SK-N-SH (cell line): ENCODE measurements around the gene COL15A1. TPM values are rescaled to one million over a fixed set of nuclear protein-coding genes. Genes with fewer than 3 reads are reported as not detected.

Source experiments
- CTCF ChIA-PET: fragments of 300-600, 350-600 bp; formaldehyde crosslinking; extraction: SDS; loops from one replicate; lab custom pipeline; 2021; lab: Yijun Ruan, JAX
- POLR2A ChIA-PET: fragments of 350-600 bp; sonication (Branson Sonifier 250); formaldehyde crosslinking; extraction: SDS; loops from one replicate; lab custom pipeline; 2020; ENCODE audit warnings: antibody characterized with exemption, inconsistent platforms; lab: Yijun Ruan, JAX
- DNase-seq: peaks from one replicate; pipeline ENCODE4 v3.0.0; 2012
- H2AFZ ChIP-seq: fragments of 200-600 bp; sonication (generic); 2 replicates; pipeline ENCODE4 v1.8.1; 2016; ENCODE audit warnings: antibody characterized with exemption, mild to moderate bottlenecking, low read depth
- H3F3A ChIP-seq: fragments of 200-600 bp; sonication (generic); replicated peaks from 2 replicates; pipeline ENCODE3; 2016; ENCODE audit warnings: antibody characterized with exemption, mild to moderate bottlenecking; ENCODE audit not compliant: insufficient read depth
- H3K27ac ChIP-seq, 2 experiments: fragments of 200-500 bp in 1 of 2; fragments of 200-600 bp in 1 of 2; sonication (Bioruptor generic) in 1 of 2; sonication (generic), shearing (Covaris generic) in 1 of 2; 2 replicates each; pipeline versions ENCODE4 v1.5.1 to v1.6.1; 2014 to 2016; ENCODE audit warnings: low read depth in 2 of 2, inconsistent platforms in 1 of 2, low read length in 1 of 2, mild to moderate bottlenecking in 1 of 2, mixed read lengths in 1 of 2
- H3K27me3 ChIP-seq: fragments of 200-600 bp; sonication (generic), shearing (Covaris generic); 2 replicates; pipeline ENCODE4 v1.6.1; 2016; ENCODE audit warnings: mixed run types; ENCODE audit not compliant: insufficient read depth
- H3K36me3 ChIP-seq, 2 experiments: fragments of 200-500 bp in 1 of 2; fragments of 200-600 bp in 1 of 2; sonication (Bioruptor generic) in 1 of 2; sonication (generic) in 1 of 2; replicated peaks in 1 of 2; 2 replicates each; pipeline versions ENCODE3 to v1.5.1; 2014 to 2016; ENCODE audit warnings: low read length in 1 of 2, mild to moderate bottlenecking in 1 of 2; ENCODE audit not compliant: insufficient read depth in 2 of 2, control insufficient read depth in 1 of 2
- H3K4me1 ChIP-seq, 2 experiments: fragments of 200-500 bp in 1 of 2; fragments of 200-600 bp in 1 of 2; sonication (Bioruptor generic) in 1 of 2; sonication (generic), shearing (Covaris generic) in 1 of 2; 2 replicates each; pipeline versions ENCODE4 v1.5.1 to v1.6.1; 2014 to 2016; ENCODE audit warnings: low read depth in 1 of 2, low read length in 1 of 2, mixed run types in 1 of 2; ENCODE audit not compliant: insufficient read depth in 2 of 2, control insufficient read depth in 1 of 2
- H3K4me2 ChIP-seq: fragments of 200-600 bp; sonication (generic), shearing (Covaris generic); 2 replicates; pipeline ENCODE4 v1.6.1; 2017; ENCODE audit warnings: mixed run types
- H3K4me3 ChIP-seq, 2 experiments: fragments of 200-500 bp in 1 of 2; fragments of 200-600 bp in 1 of 2; sonication (Bioruptor generic) in 1 of 2; sonication (generic), shearing (Covaris generic) in 1 of 2; 2 replicates each; pipeline versions ENCODE4 v1.5.1 to v1.8.1; 2014 to 2016; ENCODE audit warnings: low read depth in 2 of 2, inconsistent platforms in 1 of 2, low read length in 1 of 2, mild to moderate bottlenecking in 1 of 2, mixed read lengths in 1 of 2, moderate library complexity in 1 of 2
- H3K79me2 ChIP-seq: fragments of 200-600 bp; sonication (generic); 2 replicates; pipeline ENCODE4 v1.8.1; 2017; ENCODE audit warnings: mild to moderate bottlenecking; ENCODE audit not compliant: insufficient read depth
- H3K9ac ChIP-seq: fragments of 200-600 bp; sonication (generic); 2 replicates; pipeline ENCODE4 v1.6.1; 2017; ENCODE audit warnings: mixed run types
- H3K9me2 ChIP-seq: fragments of 200-600 bp; sonication (generic); 2 replicates; pipeline ENCODE4 v1.6.1; 2017; ENCODE audit warnings: mixed run types
- H3K9me3 ChIP-seq: fragments of 200-600 bp; sonication (generic); 2 replicates; pipeline ENCODE4 v1.6.1; 2017; ENCODE audit warnings: mixed run types, mild to moderate bottlenecking, moderate library complexity
- H4K20me1 ChIP-seq: fragments of 200-600 bp; sonication (generic); 2 replicates; pipeline ENCODE4 v1.6.1; 2017; ENCODE audit warnings: mild to moderate bottlenecking, mixed run types; ENCODE audit not compliant: insufficient read depth
- EP300 ChIP-seq, 2 experiments: IDR thresholded peaks; 2 replicates each; pipeline versions ENCODE4 v1.4.0 to v1.6.1; 2012; ENCODE audit warnings: borderline replicate concordance in 1 of 2, low read depth in 1 of 2, low read length in 1 of 2
- FOSL2 ChIP-seq: IDR thresholded peaks from 2 replicates; pipeline ENCODE4 v1.4.0; 2012; ENCODE audit warnings: low read depth, mild to moderate bottlenecking, moderate library complexity, borderline replicate concordance
- FOXJ3 ChIP-seq: sonication (generic); formaldehyde crosslinking; IDR thresholded peaks from 2 replicates; pipeline ENCODE4 v1.5.1; 2020; ENCODE audit warnings: mild to moderate bottlenecking, missing genetic modification reagents
- FOXM1 ChIP-seq: IDR thresholded peaks from 2 replicates; pipeline ENCODE4 v1.4.0; 2012; ENCODE audit warnings: low read depth, mild to moderate bottlenecking
- GABPA ChIP-seq: IDR thresholded peaks from 2 replicates; pipeline ENCODE4 v1.4.0; 2012; ENCODE audit warnings: low read depth, mild to moderate bottlenecking
- JUND ChIP-seq: IDR thresholded peaks from 2 replicates; pipeline ENCODE4 v1.4.0; 2012
- NFIC ChIP-seq: IDR thresholded peaks from 2 replicates; pipeline ENCODE4 v1.4.0; 2012; ENCODE audit warnings: borderline replicate concordance
- NRF1 ChIP-seq: IDR thresholded peaks from 2 replicates; pipeline ENCODE4 v1.6.1; 2012; ENCODE audit warnings: low read depth, mild to moderate bottlenecking, low read length
- POLR2AphosphoS5 ChIP-seq: IDR thresholded peaks from 2 replicates; pipeline ENCODE4 v1.6.1; 2012; ENCODE audit warnings: low read depth, low read length
- RXRA ChIP-seq: IDR thresholded peaks from 2 replicates; pipeline ENCODE4 v1.4.0; 2012; ENCODE audit warnings: low read depth, mild to moderate bottlenecking, borderline replicate concordance
- SIN3A ChIP-seq: IDR thresholded peaks from 2 replicates; pipeline ENCODE4 v1.6.1; 2012; ENCODE audit warnings: low read depth, mild to moderate bottlenecking, low read length, moderate library complexity, borderline replicate concordance
- TCF12 ChIP-seq: IDR thresholded peaks from 2 replicates; pipeline ENCODE4 v1.4.0; 2012
- YY1 ChIP-seq: IDR thresholded peaks from 2 replicates; pipeline ENCODE4 v1.4.0; 2012; ENCODE audit warnings: low read depth, mild to moderate bottlenecking
- WGBS: methylation state at CpG from one replicate; pipeline ENCODE4 v1.1.6; 2017; ENCODE audit warnings: low lambda C conversion rate; 5-methylcytosine and 5-hydroxymethylcytosine counted together
- polyA plus RNA-seq, 3 experiments: library from polyadenylated mRNA; depleted of rRNA; stranded (reverse); fragments of >200 nt; gene quantifications; 2 replicates each; pipeline ENCODE4 v1.2.3, GENCODE V29; 2012
- TF ChIP-seq, protein P1 (sequence below): IDR thresholded peaks from 2 replicates; pipeline ENCODE4; 2012

Gene COL15A1
- polyA plus RNA-seq, 1 of the 3 experiments (the other 2 are of a cell fraction) = 0.84 TPM

DNA sequence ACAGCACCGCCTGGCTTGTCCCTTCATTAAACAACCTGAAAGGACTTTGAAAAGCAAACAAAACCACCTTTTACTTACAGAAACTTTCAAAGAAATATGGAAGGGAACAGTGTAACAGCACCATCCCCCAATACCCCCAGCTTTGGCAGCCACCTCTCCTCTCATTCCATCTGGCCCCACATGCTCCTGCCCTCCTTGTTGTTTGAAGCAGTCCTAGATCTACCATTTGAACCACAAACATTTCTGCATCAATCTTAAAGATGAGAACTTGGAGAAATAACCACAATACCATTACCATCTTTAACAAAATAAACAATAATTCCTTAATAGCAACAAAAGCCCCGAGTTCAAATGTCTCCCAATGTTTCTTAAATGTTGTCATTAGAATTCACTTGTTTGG is 17.8 kb upstream of the COL15A1 start:
- Histone ChIP-seq H3K27me3 (no peaks in the 10 kb centered on the region), H2AFZ (no peak overlapping the region), H3K4me2 (no peak overlapping the region), H3K4me1 (peaks cover 0 to 23% of the 10 kb centered on the region in 2 experiments; a peak in 1 of 4 replicates), H3F3A (peaks cover 6% of the 10 kb centered on the region), H3K9me3 (no peaks in the 10 kb centered on the region), H3K4me3 (no peak overlapping the region), H3K36me3 (no peaks in the 10 kb centered on the region), H3K79me2 (no peaks in the 10 kb centered on the region), H3K27ac (no peak overlapping the region), H4K20me1 (no peaks in the 10 kb centered on the region), H3K9me2 (no peaks in the 10 kb centered on the region), H3K9ac (no peak overlapping the region)
- WGBS = 53% methylated on average over 2 of the region's 2 CpGs
- POLR2A ChIA-PET = no interaction called here
- no peak for DNase-seq
- TF ChIP-seq EP300 (IDR thresholded peaks at IDR 0.05; ENCODE audit: borderline replicate concordance in 1 of 2, low read depth in 1 of 2, low read length in 1 of 2) (no peak), FOXJ3 (no peak), YY1 (no peak), RXRA (no peak), NRF1 (no peak), SIN3A (no peak), GABPA (no peak), JUND (no peak)
- CTCF ChIA-PET = no interaction called here

DNA sequence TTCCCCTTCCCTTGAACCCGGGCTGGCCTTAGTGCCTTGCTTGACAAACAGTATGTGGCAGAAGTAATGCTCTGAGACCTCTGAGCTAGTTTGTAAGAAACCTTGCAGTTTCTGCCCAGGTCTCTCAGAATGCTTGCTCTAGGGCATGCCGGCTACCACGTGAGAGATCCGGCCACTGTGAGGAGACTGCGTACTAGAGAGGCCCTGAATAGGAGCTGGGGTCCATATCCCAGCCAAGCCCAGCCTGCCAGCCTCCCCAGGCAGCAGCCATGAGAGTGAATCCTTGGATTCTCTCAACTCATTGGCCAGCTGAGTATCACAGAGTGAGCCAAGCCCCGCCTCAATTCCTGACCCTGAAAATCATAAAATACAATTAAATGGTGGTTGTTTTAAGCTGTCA is 16.0 kb upstream of the COL15A1 start:
- Histone ChIP-seq H3F3A (peaks cover 6% of the 10 kb centered on the region), H3K4me1 (peaks cover 0 to 20% of the 10 kb centered on the region in 2 experiments; a peak in 1 of 4 replicates), H3K79me2 (no peaks in the 10 kb centered on the region), H3K27ac (no peak overlapping the region), H3K4me3 (no peak overlapping the region), H3K27me3 (no peaks in the 10 kb centered on the region), H3K36me3 (no peaks in the 10 kb centered on the region), H2AFZ (no peak overlapping the region), H4K20me1 (no peaks in the 10 kb centered on the region), H3K9me2 (no peaks in the 10 kb centered on the region), H3K9ac (no peak overlapping the region), H3K4me2 (no peak overlapping the region), H3K9me3 (no peaks in the 10 kb centered on the region)
- no peak for TF ChIP-seq TCF12
- TF ChIP-seq FOXJ3 = no peak
- no peak for TF ChIP-seq FOSL2
- TF ChIP-seq POLR2AphosphoS5 = no peak
- TF ChIP-seq RXRA = no peak
- no peak for TF ChIP-seq GABPA
- TF ChIP-seq FOXM1 = no peak
- 63% methylated on average over 5 of the region's 6 CpGs for WGBS
- no peak for DNase-seq
- ChIA-PET CTCF (interaction anchor here (0.7 kb wide), 1 partner anchor 71 kb away, joined by 3 read pairs; no protein-coding TSS in a partner anchor), POLR2A (no interaction called here)

DNA sequence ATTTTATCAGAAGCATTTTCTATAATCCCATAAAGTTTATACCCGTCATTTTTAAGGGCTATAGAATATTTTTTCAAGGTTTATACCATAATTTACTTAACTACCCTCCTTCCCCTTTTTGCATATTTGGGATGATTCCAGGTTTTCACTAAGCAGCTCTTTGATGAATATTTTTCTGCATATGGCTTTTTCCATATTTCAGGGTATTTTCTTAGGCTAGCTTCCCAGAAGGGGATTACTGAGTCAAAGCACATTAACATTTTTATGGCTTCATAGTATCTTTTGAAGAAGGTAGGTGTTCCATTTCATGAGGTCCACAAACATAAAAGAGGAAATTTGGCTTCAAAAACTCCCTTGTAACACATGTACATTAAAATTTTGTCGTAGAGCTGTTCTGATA is 14.6 kb upstream of the COL15A1 start:
- H3K4me1 ChIP-seq = peaks cover 0 to 13% of the 10 kb centered on the region in 2 experiments; a peak in 1 of 4 replicates
- no peaks in the 10 kb centered on the region for H3K9me3 ChIP-seq
- no peaks in the 10 kb centered on the region for H3K79me2 ChIP-seq
- no peak overlapping the region for H3K9ac ChIP-seq
- H3K36me3 ChIP-seq = no peaks in the 10 kb centered on the region
- peak; percentile 60; the same call in 1 of the 2 replicates for TF ChIP-seq TCF12
- 0 out of 4 replicates have a peak, but pooled peaks of 1 of the 2 experiments have one; percentile 19 for TF ChIP-seq EP300 (IDR thresholded peaks at IDR 0.05; ENCODE audit: borderline replicate concordance in 1 of 2, low read depth in 1 of 2, low read length in 1 of 2)
- TF ChIP-seq, protein P1, sequence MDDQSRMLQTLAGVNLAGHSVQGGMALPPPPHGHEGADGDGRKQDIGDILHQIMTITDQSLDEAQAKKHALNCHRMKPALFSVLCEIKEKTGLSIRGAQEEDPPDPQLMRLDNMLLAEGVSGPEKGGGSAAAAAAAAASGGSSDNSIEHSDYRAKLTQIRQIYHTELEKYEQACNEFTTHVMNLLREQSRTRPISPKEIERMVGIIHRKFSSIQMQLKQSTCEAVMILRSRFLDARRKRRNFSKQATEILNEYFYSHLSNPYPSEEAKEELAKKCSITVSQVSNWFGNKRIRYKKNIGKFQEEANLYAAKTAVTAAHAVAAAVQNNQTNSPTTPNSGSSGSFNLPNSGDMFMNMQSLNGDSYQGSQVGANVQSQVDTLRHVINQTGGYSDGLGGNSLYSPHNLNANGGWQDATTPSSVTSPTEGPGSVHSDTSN = 0 out of 2 replicates have a peak, but pooled peaks have one; percentile 6
- peak; percentile 62; the same call in 1 of the 2 replicates for TF ChIP-seq NFIC
- no peak for TF ChIP-seq NRF1
- peak overlapping the region in 1 of 2 experiments; percentile 58; a peak in 1 of 4 replicates for H3K27ac ChIP-seq
- ChIA-PET CTCF (interaction anchor here (0.6 to 0.9 kb wide), 2 partner anchors 69 to 211 kb away, joined by 3 read pairs; no protein-coding TSS in a partner anchor), POLR2A (no interaction called here)
- no peak overlapping the region for H3K4me3 ChIP-seq
- H2AFZ ChIP-seq = no peak overlapping the region
- H3K27me3 ChIP-seq = no peaks in the 10 kb centered on the region
- H4K20me1 ChIP-seq = no peaks in the 10 kb centered on the region
- H3F3A ChIP-seq = peaks cover 6% of the 10 kb centered on the region
- 34% methylated on average over 2 of the region's 2 CpGs for WGBS
- H3K4me2 ChIP-seq = no peak overlapping the region
- H3K9me2 ChIP-seq = no peaks in the 10 kb centered on the region
- no peak for DNase-seq
